DND-41 (cell line): ENCODE results near the gene RAD51B.

Source experiments
- EZH2 ChIP-seq: IDR thresholded peaks from 3 replicates; pipeline ENCODE4 v1.6.1; 2012; ENCODE audit warnings: borderline replicate concordance, low read depth, mild to moderate bottlenecking, moderate library complexity, low read length, inconsistent platforms; ENCODE audit not compliant: severe bottlenecking
- TF ChIP-seq, protein P1 (sequence below): IDR thresholded peaks from 2 replicates; pipeline ENCODE4 v1.5.1; 2012; ENCODE audit warnings: borderline replicate concordance, low read length, moderate library complexity, mild to moderate bottlenecking; ENCODE audit not compliant: poor library complexity, severe bottlenecking; ENCODE audit errors: extremely low read depth

GRCh38 chr14:68759017-68759560 lies 939.5 kb downstream of the RAD51B start:
- TF ChIP-seq, protein P1, sequence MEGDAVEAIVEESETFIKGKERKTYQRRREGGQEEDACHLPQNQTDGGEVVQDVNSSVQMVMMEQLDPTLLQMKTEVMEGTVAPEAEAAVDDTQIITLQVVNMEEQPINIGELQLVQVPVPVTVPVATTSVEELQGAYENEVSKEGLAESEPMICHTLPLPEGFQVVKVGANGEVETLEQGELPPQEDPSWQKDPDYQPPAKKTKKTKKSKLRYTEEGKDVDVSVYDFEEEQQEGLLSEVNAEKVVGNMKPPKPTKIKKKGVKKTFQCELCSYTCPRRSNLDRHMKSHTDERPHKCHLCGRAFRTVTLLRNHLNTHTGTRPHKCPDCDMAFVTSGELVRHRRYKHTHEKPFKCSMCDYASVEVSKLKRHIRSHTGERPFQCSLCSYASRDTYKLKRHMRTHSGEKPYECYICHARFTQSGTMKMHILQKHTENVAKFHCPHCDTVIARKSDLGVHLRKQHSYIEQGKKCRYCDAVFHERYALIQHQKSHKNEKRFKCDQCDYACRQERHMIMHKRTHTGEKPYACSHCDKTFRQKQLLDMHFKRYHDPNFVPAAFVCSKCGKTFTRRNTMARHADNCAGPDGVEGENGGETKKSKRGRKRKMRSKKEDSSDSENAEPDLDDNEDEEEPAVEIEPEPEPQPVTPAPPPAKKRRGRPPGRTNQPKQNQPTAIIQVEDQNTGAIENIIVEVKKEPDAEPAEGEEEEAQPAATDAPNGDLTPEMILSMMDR = no peak
- no peak for TF ChIP-seq EZH2
